Activated B cell treated with CpG ODN at 0.5 μM for 24 hours (primary cell): ENCODE data around the gene NUDT12. TPM values are rescaled to one million over a fixed set of nuclear protein-coding genes. Genes with fewer than 3 reads are reported as not detected.

ENCODE experiments used
- ATAC-seq: fragments of 200-7000 bp; cut with Tn5 transposase; one replicate; pipeline ENCODE4 v1.10.0; 2021; ENCODE audit warnings: low read depth, mild to moderate bottlenecking, moderate library complexity
- CTCF ChIA-PET: fragments of 350-600 bp; sonication (Branson Sonifier 250); formaldehyde crosslinking; loops from one replicate; lab custom pipeline; 2021; ENCODE audit warnings: antibody characterized with exemption; lab: Charles Lee
- POLR2A ChIA-PET: fragments of 350-600 bp; sonication (Branson Sonifier 250); formaldehyde crosslinking; loops from one replicate; lab custom pipeline; 2021; ENCODE audit warnings: antibody characterized with exemption; lab: Charles Lee
- DNase-seq: peaks from one replicate; pipeline ENCODE4 v3.0.0; 2022
- H3K27ac Mint-ChIP-seq: one replicate; pipeline ENCODE4 v1.8.0; 2020; ENCODE audit warnings: mixed read lengths
- H3K27me3 Mint-ChIP-seq: one replicate; pipeline ENCODE4 v1.8.0; 2021; ENCODE audit warnings: mixed read lengths
- H3K36me3 Mint-ChIP-seq: one replicate; pipeline ENCODE4 v1.8.0; 2021; ENCODE audit warnings: low read depth, mixed read lengths
- H3K4me1 Mint-ChIP-seq: one replicate; pipeline ENCODE4 v1.8.0; 2021; ENCODE audit warnings: mixed read lengths
- H3K4me3 Mint-ChIP-seq: one replicate; pipeline ENCODE4 v1.8.0; 2020; ENCODE audit warnings: mild to moderate bottlenecking, mixed read lengths
- H3K9me3 Mint-ChIP-seq: one replicate; pipeline ENCODE4 v1.8.0; 2020; ENCODE audit warnings: mixed read lengths
- CTCF ChIP-seq: fragments of 200-600 bp; IDR thresholded peaks from one replicate; pipeline ENCODE4 v1.8.0; 2022; ENCODE audit warnings: antibody characterized with exemption, mild to moderate bottlenecking
- intact Hi-C: fragments of 100-400 bp; cut with micrococcal nuclease; formaldehyde crosslinking; loops from one replicate; pipeline ENCODE4 v1.15.1; 2024
- total RNA-seq: library from RNA; stranded (reverse); gene quantifications from 2 replicates; pipeline ENCODE4 v1.2.3, GENCODE V29; 2022

Gene NUDT12
- total RNA-seq, 1 donor from 2014 or later = 2.6 TPM

DNA sequence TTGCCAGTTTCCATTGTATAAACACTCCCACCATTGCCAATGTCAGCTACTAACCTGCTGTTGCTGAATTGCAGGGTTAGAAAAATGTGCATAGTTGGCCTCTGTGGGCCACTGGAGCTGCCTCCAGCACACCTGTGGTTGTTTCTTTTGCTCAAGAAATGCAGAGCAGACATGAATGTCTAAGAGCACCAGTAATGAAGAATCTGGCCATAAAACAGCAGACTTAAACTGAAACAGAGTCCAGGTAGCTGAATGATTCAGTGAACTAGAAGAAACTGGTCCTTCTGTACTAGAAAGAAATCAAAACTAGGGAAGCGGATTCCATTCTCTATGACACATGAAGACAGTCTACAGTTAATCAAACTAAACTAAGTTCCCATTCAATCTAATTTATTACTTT, 48.2 kb downstream of the NUDT12 start:
- no peak for DNase-seq
- Mint-ChIP-seq H3K9me3 (no peaks in the 10 kb centered on the region), H3K27ac (no peak overlapping the region), H3K36me3 (no peaks in the 10 kb centered on the region), H3K4me3 (no peak overlapping the region), H3K27me3 (no peaks in the 10 kb centered on the region), H3K4me1 (no peaks in the 10 kb centered on the region)
- ATAC-seq = no peak
- intact Hi-C loops = no loop called here
- ChIA-PET CTCF (no interaction called here), POLR2A (no interaction called here)
- no peak for TF ChIP-seq CTCF

- ATAC-seq (no peak), DNase-seq (no peak)
- no peaks in the 10 kb centered on the region for H3K27me3 Mint-ChIP-seq
- no peaks in the 10 kb centered on the region for H3K9me3 Mint-ChIP-seq
- no peak for TF ChIP-seq CTCF
- ChIA-PET CTCF (no interaction called here), POLR2A (no interaction called here)
- intact Hi-C loops = no loop called here
- H3K4me1 Mint-ChIP-seq = no peaks in the 10 kb centered on the region
- no peaks in the 10 kb centered on the region for H3K36me3 Mint-ChIP-seq
- no peak overlapping the region for H3K27ac Mint-ChIP-seq
- no peak overlapping the region for H3K4me3 Mint-ChIP-seq
Measured at GRCh38 chr5:103513701-103514100, 48.9 kb downstream of the NUDT12 start.

DNA sequence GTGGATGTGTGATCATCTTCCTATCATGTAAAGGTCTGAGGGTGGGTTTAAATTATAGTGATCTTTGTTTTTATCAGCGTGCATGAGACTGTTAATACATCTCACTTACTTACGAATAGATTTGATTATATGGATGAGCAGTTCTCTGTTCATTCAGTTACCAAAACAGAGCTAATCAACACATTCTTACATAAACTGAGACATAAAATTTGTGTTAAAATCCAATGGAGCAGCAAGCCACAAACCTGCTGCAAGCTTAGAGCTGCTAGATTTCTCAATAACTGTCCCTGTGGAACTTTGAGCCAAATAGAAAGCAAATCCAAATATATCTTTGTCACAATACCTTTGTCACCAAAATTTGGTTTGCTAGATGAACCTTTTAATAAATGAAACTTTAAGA, 50.1 kb downstream of the NUDT12 start:
- DNase-seq = no peak
- Mint-ChIP-seq H3K36me3 (no peaks in the 10 kb centered on the region), H3K27ac (no peak overlapping the region), H3K4me3 (no peak overlapping the region), H3K27me3 (no peaks in the 10 kb centered on the region), H3K4me1 (no peaks in the 10 kb centered on the region), H3K9me3 (peaks cover under 1% of the 10 kb centered on the region)
- intact Hi-C loops = no loop called here
- no peak for ATAC-seq
- no peak for TF ChIP-seq CTCF
- ChIA-PET CTCF (no interaction called here), POLR2A (no interaction called here)

DNA sequence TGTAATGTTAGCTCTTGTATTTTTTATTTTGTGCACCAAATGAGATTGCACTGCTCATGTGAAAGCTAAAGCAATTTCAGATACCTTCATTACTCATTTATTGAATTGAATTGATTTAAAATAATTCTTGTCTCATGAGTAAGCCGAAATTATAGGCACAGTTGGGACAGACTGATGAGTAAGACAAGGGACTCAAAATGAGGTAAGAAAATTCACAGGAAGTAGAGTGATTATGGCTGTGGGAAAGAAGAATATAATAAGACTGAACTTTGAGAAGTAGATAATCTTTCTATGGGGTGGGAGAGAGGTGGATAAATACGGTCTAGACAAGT, 51.1 kb downstream of the NUDT12 start:
- H3K27me3 Mint-ChIP-seq = no peaks in the 10 kb centered on the region
- no peaks in the 10 kb centered on the region for H3K36me3 Mint-ChIP-seq
- POLR2A ChIA-PET = no interaction called here
- no peak overlapping the region for H3K27ac Mint-ChIP-seq
- H3K4me1 Mint-ChIP-seq = no peaks in the 10 kb centered on the region
- DNase-seq (no peak), ATAC-seq (no peak)
- no peak for TF ChIP-seq CTCF
- intact Hi-C loops = no loop called here
- H3K9me3 Mint-ChIP-seq = peaks cover 9% of the 10 kb centered on the region
- no peak overlapping the region for H3K4me3 Mint-ChIP-seq
- CTCF ChIA-PET = no interaction called here

GRCh38 chr5:103510851-103511553, 51.6 kb downstream of the NUDT12 start:
- DNase-seq (no peak), ATAC-seq (no peak)
- Mint-ChIP-seq H3K36me3 (no peaks in the 10 kb centered on the region), H3K4me1 (no peaks in the 10 kb centered on the region), H3K27me3 (no peaks in the 10 kb centered on the region), H3K4me3 (no peak overlapping the region), H3K9me3 (peaks cover 11% of the 10 kb centered on the region), H3K27ac (no peak overlapping the region)
- TF ChIP-seq CTCF = no peak
- intact Hi-C loops = no loop called here
- ChIA-PET POLR2A (no interaction called here), CTCF (no interaction called here)
